Measurements from ENCODE around the gene RPS14. TPM values are rescaled to one million over a fixed set of nuclear protein-coding genes. Genes with fewer than 3 reads are reported as not detected.

The RPS14 gene
- total RNA-seq, 1 donor from 2014 or later = 1,465 TPM

DNA sequence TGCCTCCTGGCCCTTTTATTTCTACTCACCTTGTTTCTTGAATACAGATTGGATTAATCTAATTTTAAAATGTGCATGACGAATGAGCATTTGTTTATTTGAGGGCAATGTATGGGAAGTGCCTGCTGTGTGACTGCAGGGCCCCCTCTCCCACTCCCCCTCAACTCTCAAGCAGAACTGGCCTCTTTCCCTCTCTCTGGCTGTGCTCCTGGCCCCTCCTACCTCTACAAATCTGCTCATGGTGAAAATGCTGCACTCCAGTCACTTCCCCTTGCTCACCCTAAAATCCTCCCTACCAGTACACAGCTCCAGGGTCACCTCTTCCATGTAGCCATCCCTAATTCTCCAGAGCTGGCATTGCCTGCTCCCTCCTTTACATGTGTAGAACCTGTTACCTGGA is 41.2 kb upstream of the RPS14 start:
- DNase-seq = no peak
- TF ChIP-seq, protein P1, sequence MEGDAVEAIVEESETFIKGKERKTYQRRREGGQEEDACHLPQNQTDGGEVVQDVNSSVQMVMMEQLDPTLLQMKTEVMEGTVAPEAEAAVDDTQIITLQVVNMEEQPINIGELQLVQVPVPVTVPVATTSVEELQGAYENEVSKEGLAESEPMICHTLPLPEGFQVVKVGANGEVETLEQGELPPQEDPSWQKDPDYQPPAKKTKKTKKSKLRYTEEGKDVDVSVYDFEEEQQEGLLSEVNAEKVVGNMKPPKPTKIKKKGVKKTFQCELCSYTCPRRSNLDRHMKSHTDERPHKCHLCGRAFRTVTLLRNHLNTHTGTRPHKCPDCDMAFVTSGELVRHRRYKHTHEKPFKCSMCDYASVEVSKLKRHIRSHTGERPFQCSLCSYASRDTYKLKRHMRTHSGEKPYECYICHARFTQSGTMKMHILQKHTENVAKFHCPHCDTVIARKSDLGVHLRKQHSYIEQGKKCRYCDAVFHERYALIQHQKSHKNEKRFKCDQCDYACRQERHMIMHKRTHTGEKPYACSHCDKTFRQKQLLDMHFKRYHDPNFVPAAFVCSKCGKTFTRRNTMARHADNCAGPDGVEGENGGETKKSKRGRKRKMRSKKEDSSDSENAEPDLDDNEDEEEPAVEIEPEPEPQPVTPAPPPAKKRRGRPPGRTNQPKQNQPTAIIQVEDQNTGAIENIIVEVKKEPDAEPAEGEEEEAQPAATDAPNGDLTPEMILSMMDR (IDR thresholded peaks at IDR 0.05; ENCODE audit: partially characterized antibody, unreplicated experiment) = no peak
- Mint-ChIP-seq H3K27me3 (ENCODE audit: unreplicated experiment) (peaks cover 14% of the 10 kb centered on the region), H3K36me3 (ENCODE audit: unreplicated experiment) (no peaks in the 10 kb centered on the region), H3K9me3 (ENCODE audit: unreplicated experiment) (peaks cover 15% of the 10 kb centered on the region), H3K27ac (ENCODE audit: unreplicated experiment) (peak overlapping the region; percentile 60), H3K4me3 (ENCODE audit: unreplicated experiment) (peak overlapping the region; percentile 87), H3K4me1 (ENCODE audit: low read depth, unreplicated experiment) (peaks cover 54% of the 10 kb centered on the region)

DNA sequence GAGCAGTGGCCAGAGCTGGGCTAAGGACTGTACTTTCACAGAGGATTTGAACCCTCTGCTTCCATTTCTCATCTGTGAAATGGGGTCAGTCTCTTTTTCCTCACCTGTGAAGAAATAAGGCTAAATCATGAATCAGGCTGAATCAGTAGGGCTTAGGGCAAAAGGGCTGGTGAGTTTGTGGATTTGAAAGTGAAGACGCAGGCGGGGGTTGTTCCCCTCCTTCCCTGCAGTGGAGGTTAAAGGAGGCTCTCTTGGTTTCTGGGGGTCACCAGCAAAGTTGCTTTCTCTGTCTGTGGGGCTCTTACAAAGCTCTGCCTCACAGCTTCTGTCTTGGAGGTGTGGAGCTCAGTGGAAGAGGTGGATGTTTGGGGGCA is 40.7 kb upstream of the RPS14 start:
- peaks cover 53% of the 10 kb centered on the region for H3K4me1 Mint-ChIP-seq (ENCODE audit: low read depth, unreplicated experiment)
- no peak for DNase-seq
- H3K4me3 Mint-ChIP-seq (ENCODE audit: unreplicated experiment) = peak overlapping the region; percentile 87
- H3K27me3 Mint-ChIP-seq (ENCODE audit: unreplicated experiment) = peaks cover 15% of the 10 kb centered on the region
- H3K27ac Mint-ChIP-seq (ENCODE audit: unreplicated experiment) = peak overlapping the region; percentile 74
- H3K36me3 Mint-ChIP-seq (ENCODE audit: unreplicated experiment) = no peaks in the 10 kb centered on the region
- H3K9me3 Mint-ChIP-seq (ENCODE audit: unreplicated experiment) = peaks cover 14% of the 10 kb centered on the region
- TF ChIP-seq, protein P1 (IDR thresholded peaks at IDR 0.05; ENCODE audit: partially characterized antibody, unreplicated experiment) = no peak

DNA sequence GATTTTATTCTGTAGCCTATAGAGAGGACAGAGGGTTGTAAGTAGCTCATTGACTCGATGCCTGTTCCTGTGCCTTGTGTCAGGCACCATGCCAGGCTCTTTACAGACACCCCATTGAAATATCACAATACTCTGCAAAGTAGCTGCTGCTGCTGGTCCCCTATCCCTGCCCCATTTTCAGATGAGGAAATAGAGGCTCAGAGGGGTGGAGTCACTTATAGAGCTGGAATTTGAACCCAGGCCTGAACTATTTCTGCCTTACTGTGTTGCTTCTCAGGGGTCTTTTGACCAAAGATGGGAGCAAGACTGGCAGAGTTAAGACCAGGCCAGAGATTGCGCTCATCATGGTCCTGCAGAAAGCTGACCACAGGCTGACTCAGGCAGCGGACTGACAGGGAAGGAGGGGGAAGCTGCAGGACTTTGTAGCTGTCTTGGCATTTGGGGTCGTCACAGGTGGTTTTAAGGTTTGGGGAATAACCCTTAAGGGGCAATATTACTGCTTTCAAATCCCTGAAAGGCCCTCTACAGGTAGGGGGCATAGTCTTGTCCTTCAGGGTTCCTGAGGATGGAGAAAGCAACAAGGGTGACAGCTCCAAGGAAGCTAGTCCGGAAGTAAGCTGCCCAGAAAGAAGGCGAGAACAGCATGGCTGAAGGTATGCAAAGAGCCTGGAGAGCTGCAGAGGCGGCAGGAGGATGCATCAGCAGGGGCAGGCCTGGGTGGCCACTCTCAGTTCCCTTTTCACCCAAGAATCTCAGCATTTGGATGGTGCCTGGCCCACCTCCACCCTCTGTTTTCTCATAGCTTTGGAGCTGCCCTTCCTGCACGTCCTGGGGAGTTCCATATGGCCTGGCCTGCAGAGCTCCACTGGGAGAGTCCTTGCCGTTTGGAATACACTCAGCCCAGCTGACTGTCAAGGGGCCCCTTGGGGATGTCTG is 40.1 kb upstream of the RPS14 start:
- peak; percentile 65 for DNase-seq
- Mint-ChIP-seq H3K4me1 (ENCODE audit: low read depth, unreplicated experiment) (peaks cover 57% of the 10 kb centered on the region), H3K27ac (ENCODE audit: unreplicated experiment) (peak overlapping the region; percentile 74), H3K4me3 (ENCODE audit: unreplicated experiment) (peak overlapping the region; percentile 87), H3K9me3 (ENCODE audit: unreplicated experiment) (peaks cover 19% of the 10 kb centered on the region), H3K36me3 (ENCODE audit: unreplicated experiment) (no peaks in the 10 kb centered on the region), H3K27me3 (ENCODE audit: unreplicated experiment) (peaks cover 20% of the 10 kb centered on the region)
- TF ChIP-seq, protein P1 (IDR thresholded peaks at IDR 0.05; ENCODE audit: partially characterized antibody, unreplicated experiment) = no peak

DNA sequence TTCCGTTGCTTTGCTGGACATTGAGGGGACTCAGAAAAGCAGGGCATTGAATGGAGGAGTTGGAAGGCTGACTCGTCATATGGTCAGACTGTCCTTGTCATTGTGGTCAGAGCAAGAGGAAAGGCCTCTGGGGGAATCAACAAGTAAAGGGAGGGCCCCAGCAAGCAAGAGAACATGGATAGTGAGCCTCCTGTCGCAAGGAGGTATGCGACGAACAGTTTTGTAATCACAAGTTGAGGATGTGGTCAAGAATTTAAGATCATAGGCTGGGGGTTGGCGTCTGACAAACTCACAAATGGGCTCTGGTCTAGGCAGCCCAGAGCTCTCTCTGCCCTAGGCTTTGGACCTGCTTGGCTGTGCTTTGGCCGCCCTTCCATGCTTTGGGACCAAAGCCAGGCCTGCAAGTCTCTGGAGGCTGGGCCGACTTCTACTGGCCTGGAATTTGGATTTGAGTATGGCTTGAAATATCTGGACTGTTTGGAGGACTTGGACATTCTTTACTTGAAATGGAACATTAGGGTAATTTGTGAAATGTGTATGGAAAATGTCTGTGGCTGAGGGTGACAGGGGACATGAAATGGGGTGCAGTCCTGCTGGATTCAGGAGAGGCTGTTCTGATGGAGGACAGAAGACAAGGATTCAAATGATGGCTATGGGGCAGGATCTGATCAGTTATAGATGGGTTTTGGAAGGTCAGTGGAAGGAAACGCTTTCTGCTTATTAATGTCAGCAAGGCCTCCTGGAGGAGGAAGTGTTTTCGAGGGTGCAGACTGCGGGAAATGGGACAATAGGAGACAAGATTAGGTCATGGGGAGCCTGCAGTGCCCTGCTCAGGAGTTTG is 39.2 kb upstream of the RPS14 start:
- H3K4me3 Mint-ChIP-seq (ENCODE audit: unreplicated experiment) = peak overlapping the region; percentile 87

More for the DNA sequence above, 39.2 kb upstream of the RPS14 start:
- H3K27me3 Mint-ChIP-seq (ENCODE audit: unreplicated experiment) = peaks cover 20% of the 10 kb centered on the region
- peak overlapping the region; percentile 70 for H3K27ac Mint-ChIP-seq (ENCODE audit: unreplicated experiment)
- peaks cover 57% of the 10 kb centered on the region for H3K4me1 Mint-ChIP-seq (ENCODE audit: low read depth, unreplicated experiment)
- no peak for DNase-seq
- TF ChIP-seq, protein P1 (IDR thresholded peaks at IDR 0.05; ENCODE audit: partially characterized antibody, unreplicated experiment) = no peak
- H3K36me3 Mint-ChIP-seq (ENCODE audit: unreplicated experiment) = no peaks in the 10 kb centered on the region
- peaks cover 19% of the 10 kb centered on the region for H3K9me3 Mint-ChIP-seq (ENCODE audit: unreplicated experiment)
